SJSA1 (cell line): ENCODE data around the gene DEPDC5. TPM values are rescaled to one million over a fixed set of nuclear protein-coding genes. Genes with fewer than 3 reads are reported as not detected.

Experiments
- DNase-seq, 2 experiments: peaks; one replicate each; pipeline ENCODE4 v3.0.0-alpha.2; 2015 to 2020; ENCODE audit warnings: low spot score in 2 of 2, low read depth in 1 of 2
- H3K27ac ChIP-seq: fragments of 250-450 bp; sonication (Bioruptor Pico); 2 replicates; pipeline ENCODE4 v1.5.1; 2020; ENCODE audit warnings: mild to moderate bottlenecking, moderate library complexity
- H3K27me3 ChIP-seq: fragments of 250-450 bp; sonication (Bioruptor Pico); replicated peaks from 2 replicates; pipeline ENCODE4 v1.5.1; 2020; ENCODE audit warnings: mild to moderate bottlenecking, moderate library complexity
- H3K36me3 ChIP-seq: fragments of 250-450 bp; sonication (Bioruptor Pico); 2 replicates; pipeline ENCODE4 v1.5.1; 2020; ENCODE audit warnings: mild to moderate bottlenecking
- H3K4me1 ChIP-seq: fragments of 250-450 bp; sonication (Bioruptor Pico); replicated peaks from 2 replicates; pipeline ENCODE4 v1.6.1; 2021; ENCODE audit warnings: mild to moderate bottlenecking
- H3K4me3 ChIP-seq: fragments of 250-450 bp; sonication (Bioruptor Pico); 2 replicates; pipeline ENCODE4 v1.5.1; 2020; ENCODE audit warnings: mild to moderate bottlenecking
- H3K9me3 ChIP-seq: fragments of 250-450 bp; sonication (Bioruptor Pico); replicated peaks from 2 replicates; pipeline ENCODE4 v1.5.1; 2020; ENCODE audit warnings: mild to moderate bottlenecking
- total RNA-seq: library from RNA; depleted of rRNA; stranded (reverse); fragments of >200 nt; shearing (Covaris generic); gene quantifications from 2 replicates; pipeline ENCODE4 v1.2.3, GENCODE V29; 2014

Gene DEPDC5
- total RNA-seq, 1 experiment from 2014 or later: 11.9 TPM

DNA sequence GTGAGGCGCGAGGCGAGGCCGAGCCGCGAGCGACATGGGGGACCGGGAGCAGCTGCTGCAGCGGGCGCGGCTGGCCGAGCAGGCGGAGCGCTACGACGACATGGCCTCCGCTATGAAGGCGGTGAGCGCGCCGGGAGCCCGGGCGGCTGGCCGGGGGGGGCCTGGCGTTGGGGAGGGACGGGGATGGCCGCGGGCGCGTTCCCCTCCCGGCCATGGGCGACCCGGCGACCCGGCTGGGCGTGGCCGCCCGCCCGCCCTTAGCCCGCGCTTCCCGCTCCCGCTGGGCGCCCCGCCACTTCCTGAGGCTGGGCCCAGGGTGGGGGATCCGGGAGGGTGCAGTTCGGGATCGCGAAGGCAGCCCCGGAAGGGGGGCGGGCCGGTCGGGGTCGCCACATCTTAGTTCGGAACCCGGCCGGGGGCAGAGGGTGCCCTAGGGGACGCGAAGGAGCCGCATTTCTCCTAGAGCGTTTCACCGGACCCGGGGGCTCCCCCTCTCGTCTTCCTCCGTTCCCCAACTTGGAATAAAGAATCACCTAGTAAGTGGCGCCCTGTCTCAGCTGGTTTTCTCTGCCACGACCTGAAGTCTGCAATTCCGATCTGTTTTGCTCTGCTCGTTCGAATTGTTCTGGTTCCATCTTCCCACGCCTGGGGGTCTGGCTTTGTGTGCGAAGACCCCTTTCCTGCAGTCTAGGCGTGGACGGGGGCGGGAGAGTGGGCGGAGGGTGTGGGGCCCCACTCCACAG, 191.1 kb downstream of the DEPDC5 start:
- Histone ChIP-seq H3K4me1 (peaks cover 28% of the 10 kb centered on the region), H3K27ac (peak overlapping the region; percentile 97), H3K36me3 (peaks cover 51% of the 10 kb centered on the region), H3K4me3 (peak overlapping the region; percentile 100), H3K27me3 (no peaks in the 10 kb centered on the region), H3K9me3 (peaks cover 5% of the 10 kb centered on the region)
- peak in 1 of 2 experiments; percentile 55 for DNase-seq

DNA sequence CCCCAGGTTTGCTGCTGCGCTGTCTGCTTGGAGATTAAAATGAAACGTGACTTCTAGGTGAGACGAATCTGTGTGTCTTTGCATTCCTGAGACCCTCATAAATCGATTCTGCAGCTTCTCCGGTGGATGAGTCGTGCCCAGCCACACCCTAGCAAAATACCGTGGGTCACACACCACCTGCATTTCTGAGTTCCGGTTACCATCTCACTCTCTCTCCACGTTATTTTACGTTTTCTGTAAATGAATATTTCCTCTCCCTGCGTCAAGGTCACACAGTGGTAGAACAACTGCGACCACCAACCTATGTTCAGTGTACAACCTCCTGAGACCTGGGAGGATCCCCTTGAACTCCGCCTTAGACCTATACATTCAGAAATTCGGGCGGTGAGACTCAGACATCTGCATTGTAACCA, 191.6 kb downstream of the DEPDC5 start:
- H3K4me1 ChIP-seq: peaks cover 31% of the 10 kb centered on the region
- DNase-seq: no peak
- H3K9me3 ChIP-seq: peaks cover 5% of the 10 kb centered on the region
- H3K36me3 ChIP-seq: peaks cover 56% of the 10 kb centered on the region
- no peaks in the 10 kb centered on the region for H3K27me3 ChIP-seq
- H3K4me3 ChIP-seq: peak overlapping the region; percentile 100
- H3K27ac ChIP-seq: peak overlapping the region; percentile 97

DNA sequence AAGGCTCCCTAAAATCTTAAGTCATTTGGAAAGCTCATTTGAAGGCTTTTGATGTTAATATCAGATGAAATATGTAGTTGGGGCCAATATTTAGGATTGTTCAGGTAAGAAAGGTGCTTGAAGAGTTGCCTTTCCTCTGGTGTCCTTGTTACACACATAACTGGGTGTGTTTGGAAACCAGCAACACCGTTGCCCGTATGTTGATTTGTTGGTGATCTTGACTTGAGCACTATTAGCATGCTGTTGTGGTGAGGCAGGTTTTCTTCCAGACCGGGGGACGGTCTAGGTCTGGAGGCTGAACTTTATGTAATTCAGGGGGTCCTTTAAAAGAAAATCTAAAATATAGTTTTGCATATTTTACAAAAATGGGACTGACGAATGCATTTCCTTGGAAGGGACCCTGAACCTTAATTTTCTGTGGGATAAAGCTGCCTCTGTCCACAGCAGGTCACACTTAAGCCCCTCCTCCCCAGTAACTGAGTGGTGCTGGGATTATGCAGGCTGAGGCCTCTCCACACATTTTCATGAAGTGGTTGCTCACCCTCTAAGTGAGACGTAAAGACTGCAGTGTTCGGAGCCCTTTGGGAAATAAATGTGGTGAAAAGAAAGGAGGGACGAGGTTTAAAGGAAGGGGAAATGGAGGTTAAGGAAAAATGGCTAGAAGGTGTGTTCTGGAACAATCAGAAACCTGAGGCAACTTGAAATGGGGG, 192.3 kb downstream of the DEPDC5 start:
- H3K4me1 ChIP-seq: peaks cover 38% of the 10 kb centered on the region
- H3K27ac ChIP-seq: peak overlapping the region; percentile 97
- peaks cover 63% of the 10 kb centered on the region for H3K36me3 ChIP-seq
- peak overlapping the region; percentile 100 for H3K4me3 ChIP-seq
- DNase-seq: no peak
- H3K27me3 ChIP-seq: no peaks in the 10 kb centered on the region
- peaks cover 5% of the 10 kb centered on the region for H3K9me3 ChIP-seq

DNA sequence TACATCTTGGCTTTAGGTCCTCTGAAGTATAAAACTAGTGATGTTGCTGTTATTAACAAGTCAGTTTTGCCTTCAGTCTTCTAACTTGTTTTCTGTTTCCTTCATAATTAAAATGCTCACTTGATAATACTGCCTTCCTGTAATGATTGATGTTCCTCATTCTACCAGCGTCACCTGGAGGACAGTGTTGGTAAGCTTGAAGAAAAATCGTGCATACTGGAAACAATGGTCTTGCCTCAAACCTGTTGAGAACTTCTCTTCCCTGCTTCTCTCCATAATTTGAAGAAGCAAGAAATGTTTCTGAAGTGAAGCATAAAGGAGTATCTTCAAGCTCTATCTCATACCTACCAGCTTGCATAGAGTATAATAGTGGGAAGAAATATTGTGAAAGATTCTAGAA, 193.5 kb downstream of the DEPDC5 start:
- no peak overlapping the region for H3K27ac ChIP-seq
- no peak for DNase-seq
- peaks cover 5% of the 10 kb centered on the region for H3K9me3 ChIP-seq
- peaks cover 74% of the 10 kb centered on the region for H3K36me3 ChIP-seq
- H3K4me1 ChIP-seq: peaks cover 49% of the 10 kb centered on the region
- H3K27me3 ChIP-seq: no peaks in the 10 kb centered on the region
- H3K4me3 ChIP-seq: no peak overlapping the region

DNA sequence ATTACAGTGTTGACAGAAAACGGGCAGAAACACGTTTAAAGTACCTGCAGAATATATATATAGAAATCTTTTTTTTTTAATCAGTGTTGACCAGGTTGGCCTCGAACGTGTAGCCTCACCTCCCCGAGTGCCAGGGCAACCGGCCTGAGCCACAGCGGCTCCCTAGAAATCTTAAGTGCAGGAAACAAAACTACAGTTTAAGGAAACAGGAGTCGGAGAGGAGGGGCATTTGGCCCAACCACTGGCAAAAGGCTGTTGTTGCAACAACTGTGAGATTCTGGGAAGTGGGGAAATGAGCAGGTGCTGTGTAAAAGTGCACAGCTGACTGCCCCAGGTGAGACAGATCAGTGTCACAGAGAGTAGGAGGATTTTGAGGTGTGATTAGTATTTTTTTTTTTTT, 194.2 kb downstream of the DEPDC5 start:
- H3K27ac ChIP-seq: no peak overlapping the region
- peaks cover 56% of the 10 kb centered on the region for H3K4me1 ChIP-seq
- peaks cover 5% of the 10 kb centered on the region for H3K9me3 ChIP-seq
- no peak for DNase-seq
- H3K27me3 ChIP-seq: no peaks in the 10 kb centered on the region
- no peak overlapping the region for H3K4me3 ChIP-seq
- H3K36me3 ChIP-seq: peaks cover 80% of the 10 kb centered on the region

DNA sequence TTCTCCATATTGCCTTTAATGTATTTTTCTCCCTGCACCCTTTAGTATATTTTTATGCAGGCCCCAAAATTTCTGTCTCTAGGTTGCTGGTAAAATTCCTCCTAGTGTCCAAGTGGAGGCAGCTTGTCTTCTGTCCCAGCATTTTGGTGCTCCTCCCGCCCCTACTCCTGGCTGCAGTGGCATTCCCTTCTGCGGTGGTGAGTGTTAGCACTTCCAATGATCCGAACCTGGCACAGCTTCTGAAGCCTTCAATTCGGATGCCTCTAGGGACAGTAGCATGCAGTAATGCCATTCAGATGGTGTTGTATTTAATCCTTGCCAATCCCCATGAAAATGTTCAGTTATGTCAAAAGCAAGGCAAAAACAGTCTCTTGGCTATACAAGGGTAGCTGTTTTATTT, 196.4 kb downstream of the DEPDC5 start:
- Histone ChIP-seq H3K4me3 (no peak overlapping the region), H3K4me1 (peaks cover 44% of the 10 kb centered on the region), H3K27ac (no peak overlapping the region), H3K9me3 (no peaks in the 10 kb centered on the region), H3K36me3 (peaks cover 92% of the 10 kb centered on the region), H3K27me3 (no peaks in the 10 kb centered on the region)
- DNase-seq: no peak

DNA sequence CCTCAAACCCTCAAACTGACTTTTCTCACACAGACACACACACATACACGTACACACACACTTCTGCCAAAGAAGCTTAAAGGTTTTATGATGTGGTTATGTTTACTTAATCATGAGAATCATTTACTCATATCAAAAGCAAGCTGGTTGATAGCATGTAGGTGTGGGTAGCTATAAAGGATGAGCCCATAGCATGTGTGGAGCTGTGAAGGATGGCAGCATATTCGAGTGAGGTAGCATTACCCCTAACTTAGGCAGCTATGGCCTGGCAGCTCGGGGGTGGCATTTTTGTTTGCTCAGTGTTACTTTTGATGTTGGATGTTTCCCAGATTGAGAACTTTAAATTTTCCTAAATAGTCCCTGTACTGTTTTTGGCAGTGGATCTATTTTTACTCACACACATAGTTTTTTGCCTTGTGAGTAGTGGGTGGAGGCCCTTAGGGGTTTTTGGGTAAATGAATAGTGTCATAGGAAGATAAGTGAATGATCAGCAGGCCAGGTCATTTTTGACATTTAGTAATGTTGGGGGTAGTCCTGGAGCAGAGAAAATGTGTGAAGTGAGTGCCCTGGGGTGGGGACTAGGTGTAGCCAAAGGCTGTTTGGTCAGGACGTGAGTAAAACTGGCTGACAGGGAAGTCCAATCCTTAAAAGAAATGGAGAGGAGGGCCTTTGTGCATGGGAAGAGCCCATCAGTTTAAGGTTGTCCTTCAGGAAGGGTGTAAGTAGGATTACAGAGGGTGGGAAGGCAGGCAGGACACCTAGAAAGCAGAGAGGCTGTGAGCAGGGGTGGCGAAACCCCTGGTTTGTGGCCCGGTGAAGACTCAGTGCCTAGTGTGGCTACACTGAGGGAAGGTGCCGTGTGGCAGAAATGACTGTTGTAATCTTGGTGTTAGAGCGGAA, 197.6 kb downstream of the DEPDC5 start:
- Histone ChIP-seq H3K27me3 (no peaks in the 10 kb centered on the region), H3K27ac (no peak overlapping the region), H3K9me3 (no peaks in the 10 kb centered on the region), H3K4me3 (no peak overlapping the region), H3K4me1 (peaks cover 34% of the 10 kb centered on the region), H3K36me3 (peaks cover 93% of the 10 kb centered on the region)
- no peak for DNase-seq

DNA sequence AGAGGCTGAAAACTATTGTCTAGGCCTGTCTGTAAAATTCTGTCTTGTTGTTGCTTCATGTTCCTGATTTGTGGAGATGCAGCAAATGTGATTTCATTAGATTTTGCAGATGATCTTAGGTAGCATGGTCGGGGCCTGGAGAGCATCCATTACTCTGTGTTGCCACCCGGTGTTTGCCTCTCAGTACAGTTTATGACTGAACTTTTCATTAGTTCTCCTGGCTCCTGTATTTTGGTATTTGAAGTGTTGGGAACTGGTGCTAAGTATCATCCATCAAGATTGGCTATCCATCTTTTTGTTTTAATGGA, 198.2 kb downstream of the DEPDC5 start:
- no peak overlapping the region for H3K4me3 ChIP-seq
- H3K27ac ChIP-seq: no peak overlapping the region
- H3K9me3 ChIP-seq: no peaks in the 10 kb centered on the region
- peaks cover 93% of the 10 kb centered on the region for H3K36me3 ChIP-seq
- peaks cover 28% of the 10 kb centered on the region for H3K4me1 ChIP-seq
- H3K27me3 ChIP-seq: no peaks in the 10 kb centered on the region
- DNase-seq: peak in 1 of 2 experiments; percentile 8

DNA sequence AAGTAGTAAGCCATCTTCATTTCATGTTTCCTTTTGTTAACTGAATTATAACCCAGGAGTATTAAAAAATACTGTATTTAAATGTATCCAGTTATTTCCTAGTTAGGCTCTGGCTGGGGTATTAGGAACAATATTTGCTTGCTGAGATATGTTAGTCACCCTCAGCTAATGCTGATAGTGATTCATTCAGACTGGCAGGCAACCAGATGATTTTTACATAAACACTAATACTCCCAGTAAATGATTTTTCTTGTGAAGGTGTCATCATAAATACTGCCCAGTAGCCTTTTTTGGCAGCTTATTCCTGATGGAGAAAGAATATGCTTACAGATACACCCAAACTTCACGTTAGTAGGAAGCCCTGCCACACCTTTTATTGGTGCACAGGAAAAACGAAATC, 198.7 kb downstream of the DEPDC5 start:
- Histone ChIP-seq H3K4me1 (peaks cover 28% of the 10 kb centered on the region), H3K27me3 (no peaks in the 10 kb centered on the region), H3K4me3 (no peak overlapping the region), H3K27ac (no peak overlapping the region), H3K36me3 (peaks cover 93% of the 10 kb centered on the region), H3K9me3 (no peaks in the 10 kb centered on the region)
- DNase-seq: peak in 1 of 2 experiments; percentile 31

DNA sequence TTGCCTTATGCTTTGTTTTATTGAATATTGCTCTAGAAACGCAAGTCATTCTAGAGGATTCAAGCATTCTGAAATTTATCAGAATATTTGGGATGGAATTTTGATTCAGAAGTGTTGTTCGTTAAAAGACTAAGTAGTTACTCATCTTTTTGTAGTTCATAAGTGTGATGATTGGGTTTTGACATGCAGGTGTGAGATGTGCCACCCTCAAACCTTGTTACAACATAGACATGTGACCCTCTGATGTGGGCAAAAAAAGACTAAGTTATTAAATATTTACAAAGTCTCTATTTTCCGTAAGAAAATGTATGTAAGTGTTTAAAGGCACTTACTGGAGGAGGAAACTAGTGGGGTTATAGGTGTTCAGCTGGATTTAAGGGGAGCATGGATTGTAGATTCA, 199.4 kb downstream of the DEPDC5 start:
- peaks cover 93% of the 10 kb centered on the region for H3K36me3 ChIP-seq
- peaks cover 28% of the 10 kb centered on the region for H3K4me1 ChIP-seq
- H3K4me3 ChIP-seq: no peak overlapping the region
- no peaks in the 10 kb centered on the region for H3K9me3 ChIP-seq
- no peak overlapping the region for H3K27ac ChIP-seq
- H3K27me3 ChIP-seq: no peaks in the 10 kb centered on the region
- DNase-seq: no peak

DNA sequence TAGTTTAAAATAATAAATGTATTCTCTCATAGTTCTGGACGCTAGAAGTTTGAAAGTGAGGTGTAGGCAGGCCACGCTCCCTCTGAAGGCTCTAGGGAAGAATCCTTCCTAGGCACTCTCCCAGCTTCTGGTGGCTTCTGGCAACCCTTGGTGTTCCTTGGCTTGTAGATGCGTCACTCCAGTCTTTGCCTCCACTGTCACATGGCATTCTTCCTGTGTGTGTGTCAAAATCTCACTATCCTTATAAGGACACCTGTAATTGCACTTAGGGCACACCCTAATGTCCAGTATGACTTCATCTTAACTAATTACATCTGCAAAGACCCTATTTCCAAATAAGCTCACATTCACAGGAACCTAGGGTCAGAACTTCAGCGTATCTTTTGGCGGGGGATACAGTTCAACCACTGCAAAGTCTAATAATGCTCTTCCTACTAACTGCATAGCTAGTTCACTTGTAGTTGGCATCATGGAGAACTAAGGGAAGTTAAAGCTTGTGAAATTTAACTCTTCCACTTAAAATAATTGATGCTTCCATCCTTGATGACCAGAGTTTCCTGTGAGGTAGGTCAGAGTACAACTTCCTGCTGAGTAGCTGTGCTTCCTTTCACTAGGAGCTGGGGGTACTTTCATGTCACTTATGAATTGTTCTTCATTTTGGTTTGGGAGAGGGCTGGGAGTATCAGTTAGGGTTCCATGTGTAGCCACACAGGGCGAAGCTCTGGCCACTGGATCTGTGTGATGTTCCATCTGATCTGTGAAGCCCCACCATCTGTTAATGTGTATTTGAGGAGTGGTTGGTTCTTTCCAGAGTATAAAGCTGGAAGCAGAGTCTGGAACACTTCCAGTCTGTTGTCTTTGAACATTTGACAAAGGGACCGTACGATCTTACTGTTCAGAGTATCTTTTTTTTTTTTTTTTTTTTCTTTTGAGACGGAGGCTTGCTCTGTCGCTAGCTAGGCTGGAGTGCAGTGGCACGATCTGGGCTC, 201.0 kb downstream of the DEPDC5 start:
- Histone ChIP-seq H3K4me3 (no peak overlapping the region), H3K9me3 (no peaks in the 10 kb centered on the region), H3K36me3 (peaks cover 85% of the 10 kb centered on the region), H3K27me3 (no peaks in the 10 kb centered on the region), H3K4me1 (peaks cover 28% of the 10 kb centered on the region), H3K27ac (no peak overlapping the region)
- DNase-seq: no peak

DNA sequence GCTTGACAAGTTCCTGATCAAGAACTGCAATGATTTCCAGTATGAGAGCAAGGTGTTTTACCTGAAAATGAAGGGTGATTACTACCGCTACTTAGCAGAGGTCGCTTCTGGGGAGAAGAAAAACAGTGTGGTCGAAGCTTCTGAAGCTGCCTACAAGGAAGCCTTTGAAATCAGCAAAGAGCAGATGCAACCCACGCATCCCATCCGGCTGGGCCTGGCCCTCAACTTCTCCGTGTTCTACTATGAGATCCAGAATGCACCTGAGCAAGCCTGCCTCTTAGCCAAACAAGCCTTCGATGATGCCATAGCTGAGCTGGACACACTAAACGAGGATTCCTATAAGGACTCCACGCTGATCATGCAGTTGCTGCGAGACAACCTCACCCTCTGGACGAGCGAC, 202.5 kb downstream of the DEPDC5 start:
- no peak overlapping the region for H3K4me3 ChIP-seq
- DNase-seq: no peak
- H3K27me3 ChIP-seq: no peaks in the 10 kb centered on the region
- H3K9me3 ChIP-seq: no peaks in the 10 kb centered on the region
- H3K4me1 ChIP-seq: peaks cover 16% of the 10 kb centered on the region
- H3K36me3 ChIP-seq: peaks cover 72% of the 10 kb centered on the region
- H3K27ac ChIP-seq: no peak overlapping the region
